Colonic mucosa (tissue), 4 donors: ENCODE data around the gene ZMIZ1. TPM values are rescaled to one million over a fixed set of nuclear protein-coding genes. Genes with fewer than 3 reads are reported as not detected.

Source experiments
- DNase-seq: peaks from one replicate; pipeline ENCODE4 v3.0.0-alpha.2; 2020
- H3K27ac ChIP-seq: fragments of 200-600 bp; one replicate; pipeline ENCODE4 v1.8.0; 2021
- H3K27me3 ChIP-seq: fragments of 200-600 bp; one replicate; pipeline ENCODE4 v1.8.0; 2021
- H3K36me3 ChIP-seq: fragments of 200-600 bp; one replicate; pipeline ENCODE4 v1.8.0; 2021
- H3K4me1 ChIP-seq: fragments of 200-600 bp; one replicate; pipeline ENCODE4 v1.8.0; 2021; ENCODE audit warnings: mild to moderate bottlenecking
- H3K4me3 ChIP-seq: fragments of 200-600 bp; one replicate; pipeline ENCODE4 v1.8.0; 2021
- H3K9ac ChIP-seq, 2 donors: one replicate each; pipeline ENCODE4 v1.7.0; 2013; ENCODE audit warnings: control low read depth in 2 of 2, low read depth in 2 of 2, low read length in 2 of 2
- H3K9me3 ChIP-seq: fragments of 200-600 bp; one replicate; pipeline ENCODE4 v1.8.0; 2021
- CTCF ChIP-seq: fragments of 200-600 bp; IDR thresholded peaks from one replicate; pipeline ENCODE4 v1.8.0; 2022; ENCODE audit warnings: antibody characterized with exemption, mild to moderate bottlenecking
- intact Hi-C: fragments of 100-400 bp; cut with DNase I; formaldehyde crosslinking; loops from one replicate; pipeline ENCODE4 v1.14.1; 2022
- total RNA-seq, 2 donors: library from RNA; stranded (reverse); fragmentation: NEBNext Ultra II Directional in 1 of 2; extraction: Animal tissue kit (Norgen Biotek cat#: 25700) in 1 of 2; gene quantifications; one replicate each; pipeline ENCODE4 v1.2.1, GENCODE V29; 2021
- donor health status: healthy.
- donor health status: DM: no; HTN: no; CAD: no.
- donor health status: DM: no; HTN: no; CAD: no.

Gene ZMIZ1
- total RNA-seq, 2 donors from 2014 or later: 51.0 to 54.0 TPM

GRCh38 chr10:79143879-79144278 lies 75.1 kb downstream of the ZMIZ1 start:
- no peaks in the 10 kb centered on the region for H3K27me3 ChIP-seq
- intact Hi-C loops: no loop called here
- no peak for DNase-seq
- no peaks in the 10 kb centered on the region for H3K9me3 ChIP-seq
- no peak overlapping the region for H3K9ac ChIP-seq
- TF ChIP-seq CTCF: no peak
- peaks cover 10% of the 10 kb centered on the region for H3K4me1 ChIP-seq
- no peak overlapping the region for H3K27ac ChIP-seq
- no peak overlapping the region for H3K4me3 ChIP-seq
- no peaks in the 10 kb centered on the region for H3K36me3 ChIP-seq

GRCh38 chr10:79144351-79145173 lies 75.8 kb downstream of the ZMIZ1 start:
- Histone ChIP-seq H3K27me3 (no peaks in the 10 kb centered on the region), H3K9ac (no peak overlapping the region), H3K36me3 (no peaks in the 10 kb centered on the region), H3K4me1 (peaks cover 16% of the 10 kb centered on the region), H3K27ac (peak overlapping the region; percentile 12), H3K4me3 (no peak overlapping the region), H3K9me3 (no peaks in the 10 kb centered on the region)
- no peak for DNase-seq
- no peak for TF ChIP-seq CTCF
- intact Hi-C loops: no loop called here

GRCh38 chr10:79145174-79145483 lies 76.4 kb downstream of the ZMIZ1 start:
- Histone ChIP-seq H3K4me1 (peaks cover 22% of the 10 kb centered on the region), H3K36me3 (no peaks in the 10 kb centered on the region), H3K4me3 (no peak overlapping the region), H3K27me3 (no peaks in the 10 kb centered on the region), H3K9ac (no peak overlapping the region), H3K9me3 (no peaks in the 10 kb centered on the region), H3K27ac (peak overlapping the region; percentile 12)
- intact Hi-C loops: no loop called here
- no peak for TF ChIP-seq CTCF
- no peak for DNase-seq

- peak overlapping the region; percentile 16 to 34 for H3K9ac ChIP-seq
- DNase-seq: no peak
- intact Hi-C loops: no loop called here
- H3K9me3 ChIP-seq: no peaks in the 10 kb centered on the region
- H3K27me3 ChIP-seq: no peaks in the 10 kb centered on the region
- H3K27ac ChIP-seq: peak overlapping the region; percentile 69
- peaks cover 28% of the 10 kb centered on the region for H3K4me1 ChIP-seq
- H3K36me3 ChIP-seq: no peaks in the 10 kb centered on the region
- no peak for TF ChIP-seq CTCF
- no peak overlapping the region for H3K4me3 ChIP-seq
Observed at GRCh38 chr10:79145517-79146470, 77.0 kb downstream of the ZMIZ1 start.

- intact Hi-C loops: no loop called here
- DNase-seq: peak; percentile 66
- Histone ChIP-seq H3K9me3 (no peaks in the 10 kb centered on the region), H3K36me3 (no peaks in the 10 kb centered on the region), H3K27ac (peak overlapping the region; percentile 69), H3K4me3 (no peak overlapping the region), H3K9ac (peak overlapping the region; percentile 33 to 34), H3K27me3 (no peaks in the 10 kb centered on the region), H3K4me1 (peaks cover 32% of the 10 kb centered on the region)
- TF ChIP-seq CTCF: no peak
Observed at GRCh38 chr10:79146611-79147130, 77.9 kb downstream of the ZMIZ1 start.
